Neural cell (in vitro differentiated cells): ENCODE measurements around the gene RASIP1.

Experiments
- CTCF ChIP-seq: fragments of 450-650 bp; IDR thresholded peaks from 2 replicates; pipeline ENCODE4 v1.5.1; 2014; ENCODE audit warnings: antibody characterized with exemption, mild to moderate bottlenecking, moderate library complexity; ENCODE audit not compliant: poor library complexity, severe bottlenecking
- EP300 ChIP-seq: fragments of 450-650 bp; conservative IDR thresholded peaks from 2 replicates; pipeline ENCODE4 v1.6.1; 2014; ENCODE audit warnings: antibody characterized with exemption, mild to moderate bottlenecking, moderate library complexity; ENCODE audit not compliant: poor library complexity, severe bottlenecking
- EZH2 ChIP-seq: fragments of 200-600, 300-800 bp; shearing (Covaris generic), sonication (generic); IDR thresholded peaks from 2 replicates; pipeline ENCODE4 v1.6.1; 2014; ENCODE audit warnings: antibody characterized with exemption, low read length, borderline replicate concordance, mild to moderate bottlenecking; ENCODE audit not compliant: insufficient read depth, poor library complexity, severe bottlenecking
- MXI1 ChIP-seq: fragments of 450-650 bp; conservative IDR thresholded peaks from 2 replicates; pipeline ENCODE4 v1.6.1; 2014; ENCODE audit warnings: antibody characterized with exemption, mild to moderate bottlenecking; ENCODE audit not compliant: poor library complexity, severe bottlenecking
- POLR2AphosphoS5 ChIP-seq: IDR thresholded peaks from 2 replicates; pipeline ENCODE4 v1.6.1; 2012
- RAD21 ChIP-seq: fragments of 450-650 bp; conservative IDR thresholded peaks from 2 replicates; pipeline ENCODE4 v1.6.1; 2014; ENCODE audit warnings: antibody characterized with exemption, mild to moderate bottlenecking, moderate library complexity
- REST ChIP-seq: IDR thresholded peaks from 2 replicates; pipeline ENCODE4 v1.6.1; 2012; ENCODE audit warnings: borderline replicate concordance
- SMC3 ChIP-seq: fragments of 450-650 bp; conservative IDR thresholded peaks from 2 replicates; pipeline ENCODE4 v1.6.1; 2014; ENCODE audit warnings: antibody characterized with exemption, mild to moderate bottlenecking, moderate library complexity; ENCODE audit not compliant: poor library complexity
- TAF1 ChIP-seq: IDR thresholded peaks from 2 replicates; pipeline ENCODE4 v1.6.1; 2012; ENCODE audit warnings: low read depth

DNA sequence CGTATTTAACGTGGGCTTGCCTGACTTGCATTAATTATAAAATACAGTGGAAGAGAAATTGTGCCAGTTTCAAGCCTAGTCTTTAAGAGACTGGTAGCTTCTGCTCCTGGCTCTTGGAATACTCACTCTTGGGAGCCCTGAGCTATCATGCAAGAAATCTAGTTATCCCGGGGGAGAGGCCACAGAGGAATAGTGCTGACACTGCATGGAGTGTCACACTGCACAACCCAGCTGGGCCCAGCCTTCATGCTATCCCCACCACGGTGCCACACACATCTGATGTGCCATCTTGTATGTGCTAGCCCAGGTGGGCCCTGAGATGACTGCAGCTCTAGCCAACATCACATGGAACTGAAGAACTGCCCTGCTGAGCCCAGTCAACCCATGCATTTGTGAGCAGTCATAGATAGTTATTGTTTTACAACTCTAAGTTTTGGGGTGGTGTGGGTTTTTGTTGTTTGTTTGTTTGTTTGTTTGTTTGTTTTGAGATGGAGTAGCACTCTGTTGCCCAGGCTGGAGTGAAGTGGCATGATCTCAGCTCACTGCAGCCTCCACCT is 29.2 kb downstream of the RASIP1 start:
- TF ChIP-seq CTCF (no peak), RAD21 (no peak), POLR2AphosphoS5 (no peak), EZH2 (no peak), TAF1 (no peak), EP300 (no peak), REST (no peak), MXI1 (no peak), SMC3 (no peak)
